ENCODE measurements around the gene LRP1. TPM values are rescaled to one million over a fixed set of nuclear protein-coding genes. Genes with fewer than 3 reads are reported as not detected.

The LRP1 gene
- total RNA-seq, 1 experiment from 2014 or later, result 14.7 TPM

- Histone ChIP-seq H3K9me3 (ENCODE audit: low read length) (no peaks in the 10 kb centered on the region), H3K9me2 (replicated peaks; ENCODE audit: low read length) (no peaks in the 10 kb centered on the region), H3K36me3 (ENCODE audit: low read depth, low read length) (no peaks in the 10 kb centered on the region), H3K27ac (ENCODE audit: low read length) (no peak overlapping the region), H3K27me3 (ENCODE audit: low read length) (peaks cover 19% of the 10 kb centered on the region), H3F3A (ENCODE audit: low read length, unreplicated experiment) (no peaks in the 10 kb centered on the region), H2AFZ (ENCODE audit: low read length) (no peak overlapping the region; the same call in 1 of the 2 replicates), H4K20me1 (ENCODE audit: low read length) (no peaks in the 10 kb centered on the region), H3K9ac (ENCODE audit: low read length) (no peak overlapping the region), H3K4me2 (ENCODE audit: low read length) (peak overlapping the region; percentile 17), H3K4me3 (ENCODE audit: low read length) (no peak overlapping the region), H3K4me1 (ENCODE audit: insufficient read depth, low read length) (peaks cover 39% of the 10 kb centered on the region), H3K79me2 (ENCODE audit: low read length) (no peaks in the 10 kb centered on the region)
- POLR2A ChIA-PET (ENCODE audit: unreplicated experiment), result no interaction called here
- CTCF ChIA-PET, result interaction anchor here (1.0 to 2.5 kb wide), 4 partner anchors 24 to 238 kb away, joined by 3 to 24 read pairs (median 7); no protein-coding TSS in a partner anchor
- no TSS peak for BruUV-seq (replicated peaks)
- DNase-seq (peak; percentile 72), ATAC-seq (peak; percentile 45)
- intact Hi-C loops (cut with micrococcal nuclease), result loop anchor here (1.0 kb wide), 1 partner anchor 29 kb away; no protein-coding TSS in a partner anchor
- TF ChIP-seq CTCF (conservative IDR thresholded peaks at IDR 0.05; ENCODE audit: low read depth, low read length) (peak; percentile 76), EZH2 (IDR thresholded peaks at IDR 0.05; ENCODE audit: low read length, unreplicated experiment) (no peak), EZH2phosphoT487 (IDR thresholded peaks at IDR 0.05; ENCODE audit: borderline replicate concordance, low read length) (no peak)
These were observed 86.1 kb downstream of the LRP1 start for GRCh38 chr12:57214398-57214781.

- Histone ChIP-seq H3K79me2 (ENCODE audit: low read length) (no peaks in the 10 kb centered on the region), H3K4me3 (ENCODE audit: low read length) (no peak overlapping the region), H3K9me2 (replicated peaks; ENCODE audit: low read length) (no peaks in the 10 kb centered on the region), H3K27ac (ENCODE audit: low read length) (no peak overlapping the region), H3K4me2 (ENCODE audit: low read length) (no peak overlapping the region), H3K9me3 (ENCODE audit: low read length) (no peaks in the 10 kb centered on the region), H3K4me1 (ENCODE audit: insufficient read depth, low read length) (peaks cover 39% of the 10 kb centered on the region), H3K27me3 (ENCODE audit: low read length) (peaks cover 19% of the 10 kb centered on the region), H3K36me3 (ENCODE audit: low read depth, low read length) (no peaks in the 10 kb centered on the region), H3K9ac (ENCODE audit: low read length) (no peak overlapping the region), H4K20me1 (ENCODE audit: low read length) (no peaks in the 10 kb centered on the region), H2AFZ (ENCODE audit: low read length) (no peak overlapping the region), H3F3A (ENCODE audit: low read length, unreplicated experiment) (no peaks in the 10 kb centered on the region)
- CTCF ChIA-PET, result interaction anchor here (2.5 kb wide), 1 partner anchor 28 kb away, joined by 24 read pairs; no protein-coding TSS in a partner anchor
- no TSS peak for BruUV-seq (replicated peaks)
- POLR2A ChIA-PET (ENCODE audit: unreplicated experiment), result no interaction called here
- TF ChIP-seq CTCF (conservative IDR thresholded peaks at IDR 0.05; ENCODE audit: low read depth, low read length) (no peak), EZH2 (IDR thresholded peaks at IDR 0.05; ENCODE audit: low read length, unreplicated experiment) (no peak), EZH2phosphoT487 (IDR thresholded peaks at IDR 0.05; ENCODE audit: borderline replicate concordance, low read length) (no peak)
- DNase-seq (no peak), ATAC-seq (no peak)
- intact Hi-C loops (cut with micrococcal nuclease), result no loop called here
These were observed 86.8 kb downstream of the LRP1 start for GRCh38 chr12:57215065-57215464.

GRCh38 chr12:57215668-57216013 lies 87.4 kb downstream of the LRP1 start:
- no peaks in the 10 kb centered on the region for H4K20me1 ChIP-seq (ENCODE audit: low read length)
- POLR2A ChIA-PET (ENCODE audit: unreplicated experiment), result no interaction called here
- no peaks in the 10 kb centered on the region for H3K9me3 ChIP-seq (ENCODE audit: low read length)
- H3K27ac ChIP-seq (ENCODE audit: low read length), result no peak overlapping the region
- H3K4me3 ChIP-seq (ENCODE audit: low read length), result no peak overlapping the region
- intact Hi-C loops (cut with micrococcal nuclease), result no loop called here
- CTCF ChIA-PET, result no interaction called here
- no peaks in the 10 kb centered on the region for H3F3A ChIP-seq (ENCODE audit: low read length, unreplicated experiment)
- no peaks in the 10 kb centered on the region for H3K9me2 ChIP-seq (replicated peaks; ENCODE audit: low read length)
- ATAC-seq (peak; percentile 10; the same call in 1 of the 2 replicates), DNase-seq (peak; percentile 34)
- no peaks in the 10 kb centered on the region for H3K36me3 ChIP-seq (ENCODE audit: low read depth, low read length)
- H3K9ac ChIP-seq (ENCODE audit: low read length), result no peak overlapping the region
- H3K4me2 ChIP-seq (ENCODE audit: low read length), result peak overlapping the region; percentile 87; the same call in 1 of the 2 replicates
- no peaks in the 10 kb centered on the region for H3K79me2 ChIP-seq (ENCODE audit: low read length)
- BruUV-seq (replicated peaks), result no TSS peak
- H3K27me3 ChIP-seq (ENCODE audit: low read length), result peaks cover 19% of the 10 kb centered on the region
- peaks cover 39% of the 10 kb centered on the region for H3K4me1 ChIP-seq (ENCODE audit: insufficient read depth, low read length)
- no peak overlapping the region for H2AFZ ChIP-seq (ENCODE audit: low read length)
- TF ChIP-seq CTCF (conservative IDR thresholded peaks at IDR 0.05; ENCODE audit: low read depth, low read length) (no peak), EZH2 (IDR thresholded peaks at IDR 0.05; ENCODE audit: low read length, unreplicated experiment) (no peak), EZH2phosphoT487 (IDR thresholded peaks at IDR 0.05; ENCODE audit: borderline replicate concordance, low read length) (no peak)
